Right atrium auricular region (tissue), 2 donors: ENCODE results near the gene LAMB4. TPM values are rescaled to one million over a fixed set of nuclear protein-coding genes. Genes with fewer than 3 reads are reported as not detected.

ENCODE experiments used
- DNase-seq: peaks from one replicate; pipeline ENCODE4 v3.0.0-alpha.2; 2019; ENCODE audit warnings: low spot score
- H3K27ac ChIP-seq, 2 donors: fragments of 200-600 bp; sonication (generic); 1 replicate in 1 of 2; 2 replicates in 1 of 2; pipeline ENCODE4 v1.5.1; 2016 to 2019
- H3K27me3 ChIP-seq, 2 donors: fragments of 200-600 bp; sonication (generic); one replicate each; pipeline versions ENCODE4 v1.5.1 to v1.6.0; 2017 to 2019
- H3K36me3 ChIP-seq: fragments of 200-600 bp; sonication (generic); one replicate; pipeline ENCODE4 v1.5.1; 2016
- H3K4me1 ChIP-seq, 2 donors: fragments of 200-600 bp; sonication (generic); one replicate each; pipeline versions ENCODE4 v1.5.1 to v1.6.0; 2017 to 2019
- H3K4me3 ChIP-seq, 2 donors: fragments of 200-600 bp; sonication (generic); 1 replicate in 1 of 2; 2 replicates in 1 of 2; pipeline ENCODE4 v1.5.1; 2017 to 2019; ENCODE audit warnings: mild to moderate bottlenecking in 1 of 2, moderate library complexity in 1 of 2
- H3K9me3 ChIP-seq, 2 donors: fragments of 200-600 bp; sonication (generic); one replicate each; pipeline ENCODE4 v1.5.1; 2019
- CTCF ChIP-seq, 2 donors: fragments of 200-600 bp; sonication (generic); IDR thresholded peaks; one replicate each; pipeline ENCODE4 v1.5.1; 2019; ENCODE audit warnings: antibody characterized with exemption in 2 of 2
- total RNA-seq, 2 donors: library from RNA; depleted of rRNA; stranded (reverse); fragments of >200 nt; gene quantifications; one replicate each; pipeline ENCODE4 v1.1.0, GENCODE V29; 2016

The LAMB4 gene
- total RNA-seq, 2 donors from 2014 or later, result not detected

GRCh38 chr7:108086546-108086945, 43.6 kb downstream of the LAMB4 start:
- TF ChIP-seq CTCF (IDR thresholded peaks at IDR 0.05), result no peak

GRCh38 chr7:108083980-108084379, 46.2 kb downstream of the LAMB4 start:
- DNase-seq, result no peak
- Histone ChIP-seq H3K27ac (no peak overlapping the region), H3K36me3 (no peaks in the 10 kb centered on the region), H3K9me3 (peaks cover 0 to 7% of the 10 kb centered on the region in 2 donors), H3K27me3 (no peaks in the 10 kb centered on the region), H3K4me3 (no peak overlapping the region), H3K4me1 (no peaks in the 10 kb centered on the region)
- no peak for TF ChIP-seq CTCF (IDR thresholded peaks at IDR 0.05)

More at GRCh38 chr7:108086546-108086945, 43.6 kb downstream of the LAMB4 start:
- Histone ChIP-seq H3K9me3 (peaks cover 0 to 4% of the 10 kb centered on the region in 2 donors), H3K4me3 (no peak overlapping the region), H3K27me3 (no peaks in the 10 kb centered on the region), H3K4me1 (no peaks in the 10 kb centered on the region), H3K36me3 (no peaks in the 10 kb centered on the region), H3K27ac (no peak overlapping the region)
- no peak for DNase-seq

- no peaks in the 10 kb centered on the region for H3K4me1 ChIP-seq
- H3K27me3 ChIP-seq, result no peaks in the 10 kb centered on the region
- no peaks in the 10 kb centered on the region for H3K36me3 ChIP-seq
- TF ChIP-seq CTCF (IDR thresholded peaks at IDR 0.05), result no peak
- no peak overlapping the region for H3K4me3 ChIP-seq
- DNase-seq, result no peak
- peaks cover 0 to 7% of the 10 kb centered on the region in 2 donors for H3K9me3 ChIP-seq
- H3K27ac ChIP-seq, result no peak overlapping the region
Measured at GRCh38 chr7:108079648-108080591, 50.2 kb downstream of the LAMB4 start.

- Histone ChIP-seq H3K27me3 (no peaks in the 10 kb centered on the region), H3K9me3 (peaks cover 0 to 7% of the 10 kb centered on the region in 2 donors), H3K4me3 (no peak overlapping the region), H3K27ac (no peak overlapping the region), H3K36me3 (no peaks in the 10 kb centered on the region), H3K4me1 (no peaks in the 10 kb centered on the region)
- no peak for DNase-seq
- TF ChIP-seq CTCF (IDR thresholded peaks at IDR 0.05), result no peak
Measured at GRCh38 chr7:108079276-108079647, 50.9 kb downstream of the LAMB4 start.

- TF ChIP-seq CTCF (IDR thresholded peaks at IDR 0.05), result no peak
- no peak overlapping the region for H3K27ac ChIP-seq
- H3K4me3 ChIP-seq, result no peak overlapping the region
- no peaks in the 10 kb centered on the region for H3K27me3 ChIP-seq
- no peak for DNase-seq
- H3K4me1 ChIP-seq, result no peaks in the 10 kb centered on the region
- H3K36me3 ChIP-seq, result no peaks in the 10 kb centered on the region
- peaks cover 0 to 7% of the 10 kb centered on the region in 2 donors for H3K9me3 ChIP-seq
Measured at GRCh38 chr7:108078691-108079090, 51.5 kb downstream of the LAMB4 start.
